GM12878 (cell line): Measurements from ENCODE around the gene XCR1. TPM values are rescaled to one million over a fixed set of nuclear protein-coding genes. Genes with fewer than 3 reads are reported as not detected.
A peak's percentile ranks its signal among the peaks of the same experiment; 100 is the strongest.

Experiments used
- ATF7 ChIP-seq: fragments of 450-650 bp; IDR thresholded peaks from 2 replicates; pipeline ENCODE4 v1.6.1; 2016; ENCODE audit warnings: low read depth, mild to moderate bottlenecking
- BCL11A ChIP-seq: IDR thresholded peaks from 2 replicates; pipeline ENCODE4 v1.6.1; 2011; ENCODE audit warnings: low read depth, low read length
- CHD2 ChIP-seq: IDR thresholded peaks from 2 replicates; pipeline ENCODE4 v1.6.1; 2011; ENCODE audit warnings: low read depth, low read length, improper control_type of control experiment, borderline replicate concordance
- CREB1 ChIP-seq: IDR thresholded peaks from 2 replicates; pipeline ENCODE4 v1.6.1; 2012; ENCODE audit warnings: low read depth, mild to moderate bottlenecking, inconsistent platforms
- EED ChIP-seq: sonication (generic); IDR thresholded peaks from 2 replicates; pipeline ENCODE4 v1.6.1; 2016; ENCODE audit warnings: antibody characterized with exemption, low read depth
- EGR1 ChIP-seq, 2 experiments: IDR thresholded peaks; 1 replicate in 1 of 2; 2 replicates in 1 of 2; pipeline ENCODE4 v1.6.1; 2011 to 2012; ENCODE audit warnings: low read depth in 2 of 2, low read length in 2 of 2, borderline replicate concordance in 1 of 2, mild to moderate bottlenecking in 1 of 2, moderate library complexity in 1 of 2
- FOXK2 ChIP-seq: fragments of 450-650 bp; IDR thresholded peaks from 2 replicates; pipeline ENCODE4 v1.6.1; 2017; ENCODE audit warnings: mild to moderate bottlenecking, moderate library complexity
- GATAD2B ChIP-seq: fragments of 450-650 bp; conservative IDR thresholded peaks from 2 replicates; pipeline ENCODE4 v1.6.1; 2017; ENCODE audit warnings: low read depth, mild to moderate bottlenecking, moderate library complexity
- HCFC1 ChIP-seq: fragments of 150-350 bp; IDR thresholded peaks from 2 replicates; pipeline ENCODE4 v1.6.1; 2014; ENCODE audit warnings: low read length
- HDAC2 ChIP-seq: fragments of 200-600 bp; sonication (generic); IDR thresholded peaks from 2 replicates; pipeline ENCODE4 v1.6.1; 2017
- IKZF2 ChIP-seq, 2 experiments: fragments of 450-650 bp; IDR thresholded peaks; 2 replicates each; pipeline ENCODE4 v1.6.1; 2017; ENCODE audit warnings: mild to moderate bottlenecking in 2 of 2, moderate library complexity in 2 of 2
- MXI1 ChIP-seq: fragments of 150-350 bp; IDR thresholded peaks from 2 replicates; pipeline ENCODE4 v1.6.1; 2011; ENCODE audit warnings: low read depth, mild to moderate bottlenecking, inconsistent platforms, low read length, improper control_type of control experiment
- NFIC ChIP-seq: IDR thresholded peaks from 2 replicates; pipeline ENCODE4 v1.6.1; 2012; ENCODE audit warnings: low read depth, mild to moderate bottlenecking, inconsistent platforms, low read length, moderate library complexity
- NR2C1 ChIP-seq: fragments of 450-650 bp; IDR thresholded peaks from 2 replicates; pipeline ENCODE4 v1.6.1; 2017; ENCODE audit warnings: antibody characterized with exemption, mild to moderate bottlenecking, moderate library complexity
- NRF1 ChIP-seq: conservative IDR thresholded peaks from 2 replicates; pipeline ENCODE4 v1.6.1; 2011; ENCODE audit warnings: mild to moderate bottlenecking, low read depth, low read length, improper control_type of control experiment
- POLR2A ChIP-seq: IDR thresholded peaks from 2 replicates; pipeline ENCODE4 v1.6.1; 2011; ENCODE audit warnings: low read depth, mild to moderate bottlenecking, low read length
- RELA ChIP-seq: fragments of 450-650 bp; IDR thresholded peaks from 2 replicates; pipeline ENCODE4 v1.8.0; 2014; ENCODE audit warnings: borderline replicate concordance; ENCODE audit not compliant: partially characterized antibody
- SPI1 ChIP-seq: IDR thresholded peaks from 2 replicates; pipeline ENCODE4 v1.6.1; 2011; ENCODE audit warnings: low read depth, mild to moderate bottlenecking, low read length, moderate library complexity, borderline replicate concordance; ENCODE audit not compliant: insufficient read depth
- TBL1XR1 ChIP-seq: IDR thresholded peaks from 2 replicates; pipeline ENCODE4 v1.6.1; 2012; ENCODE audit warnings: low read depth, low read length, improper control_type of control experiment
- polyA plus RNA-seq, 11 experiments: library from polyadenylated mRNA; depleted of rRNA in 4 of 11; unstranded in 6 of 11; stranded (reverse) in 5 of 11; fragments of >200 nt; fragmentation: Nextera tagmentation in 4 of 11; fragmentation: Illumina TruSeq in 1 of 11; extraction: Ambion mirVana in 4 of 11; extraction: Trizol in 1 of 11; gene quantifications; 1 replicate in 1 of 11; 2 replicates in 10 of 11; pipeline versions ENCODE4 v1.2.1 to v1.2.3, GENCODE V29; 2011 to 2016; ENCODE audit warnings: inconsistent platforms in 2 of 11, missing spikeins in 2 of 11, low read depth in 1 of 11
- total RNA-seq, 4 experiments: library from RNA; depleted of rRNA in 3 of 4; stranded (reverse); fragments of >200 nt in 3 of 4; fragmentation: Illumina TruSeq in 1 of 4; extraction: Trizol in 1 of 4; gene quantifications; 2 replicates each; pipeline versions ENCODE4 v1.2.1 to v1.2.3, GENCODE V29; 2013 to 2021
- TF ChIP-seq, protein P1 (sequence below): fragments of 150-350 bp; IDR thresholded peaks from 2 replicates; pipeline ENCODE4 v1.6.1; 2014; ENCODE audit warnings: mild to moderate bottlenecking, low read depth, low read length
- TF ChIP-seq, protein P2 (sequence below): fragments of 450-650 bp; IDR thresholded peaks from 2 replicates; pipeline ENCODE4 v1.6.1; 2017; ENCODE audit warnings: low read depth, mild to moderate bottlenecking, moderate library complexity
- TF ChIP-seq, protein P3 (sequence below): fragments of 450-650 bp; IDR thresholded peaks from 2 replicates; pipeline ENCODE4 v1.6.1; 2016; ENCODE audit warnings: mild to moderate bottlenecking, moderate library complexity, borderline replicate concordance
- TF ChIP-seq, protein P4 (sequence below): IDR thresholded peaks from 2 replicates; pipeline ENCODE4 v1.6.1; 2012; ENCODE audit warnings: low read depth, low read length, improper control_type of control experiment

Gene XCR1
- total and polyA plus RNA-seq, 10 of the 15 experiments (the other 5 are each of a cell fraction or from before 2014, with no cell fraction given), result 0.02 to 0.29 (median 0.13) TPM; not detected in 2

DNA sequence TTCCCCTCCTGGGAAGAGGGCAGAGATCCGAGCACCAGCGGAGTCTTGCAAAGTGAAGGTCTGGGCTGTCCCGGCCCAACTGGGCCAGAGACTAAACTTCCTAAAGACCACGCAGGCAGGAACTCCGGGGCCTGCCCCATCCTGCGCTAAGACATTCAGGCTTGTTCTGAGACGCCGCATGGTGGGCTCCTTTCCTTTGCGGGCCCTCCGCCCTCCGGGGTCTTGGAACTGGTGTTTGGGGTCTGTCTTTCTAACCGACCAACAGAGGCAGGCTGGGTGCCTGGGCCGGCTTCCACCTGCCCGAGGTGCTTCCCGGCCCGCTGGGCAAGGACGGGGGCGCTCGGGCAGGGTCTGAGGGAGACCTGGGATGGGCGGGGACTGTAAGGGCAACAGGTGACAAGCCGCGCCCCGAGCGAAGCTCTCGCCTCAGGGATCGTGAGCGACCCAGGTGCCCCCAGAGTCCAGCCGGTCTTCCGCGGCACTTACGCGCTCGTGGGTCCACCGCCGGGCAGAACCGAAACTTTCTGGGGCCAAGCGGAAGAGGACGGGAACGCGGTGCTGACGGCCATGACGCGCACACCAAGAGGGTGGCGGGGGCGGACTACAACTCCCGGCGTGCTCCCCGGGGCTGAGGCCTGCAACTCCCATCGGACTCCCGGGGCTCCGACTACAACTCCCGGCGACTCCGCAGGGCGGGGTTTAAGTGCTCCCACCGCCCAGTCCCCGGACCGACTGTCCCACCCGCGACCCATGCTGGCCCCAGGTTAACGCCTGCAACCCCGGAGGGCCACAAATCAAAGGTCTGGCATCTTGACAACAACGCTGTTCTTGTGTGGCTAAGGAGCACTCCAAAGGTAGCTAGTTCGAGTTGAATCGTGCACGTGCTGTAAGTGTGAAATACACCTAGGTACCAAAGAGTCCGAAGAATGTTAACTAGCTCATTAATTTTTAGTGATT, 31.8 kb downstream of the XCR1 start, which contains the start of gene FYCO1 (continued):
- TF ChIP-seq GATAD2B (peak; percentile 87; the same call in 1 of the 2 replicates), EED (no peak), HCFC1 (peak; percentile 96), CHD2 (no peak), CREB1 (peak; percentile 90), SPI1 (peak; percentile 61; the same call in 1 of the 2 replicates), BCL11A (no peak), MXI1 (peak; percentile 33; the same call in 1 of the 2 replicates), ATF7 (peak; percentile 40; the same call in 1 of the 2 replicates), TBL1XR1 (peak; percentile 63; the same call in 1 of the 2 replicates), POLR2A (peak; percentile 88), NR2C1 (peak; percentile 71), RELA (peak; percentile 56), FOXK2 (peak; percentile 8; the same call in 1 of the 2 replicates), NFIC (no peak), EGR1 (IDR thresholded peaks at IDR 0.05; ENCODE audit: borderline replicate concordance in 1 of 2, low read depth in 2 of 2, low read length in 2 of 2) (peak in 1 of 2 experiments; percentile 84; a peak in 2 of 3 replicates), HDAC2 (no peak), IKZF2 (IDR thresholded peaks at IDR 0.05) (peak; percentile 41 to 58; a peak in 3 of 4 replicates), NRF1 (no peak)
- TF ChIP-seq, protein P1, sequence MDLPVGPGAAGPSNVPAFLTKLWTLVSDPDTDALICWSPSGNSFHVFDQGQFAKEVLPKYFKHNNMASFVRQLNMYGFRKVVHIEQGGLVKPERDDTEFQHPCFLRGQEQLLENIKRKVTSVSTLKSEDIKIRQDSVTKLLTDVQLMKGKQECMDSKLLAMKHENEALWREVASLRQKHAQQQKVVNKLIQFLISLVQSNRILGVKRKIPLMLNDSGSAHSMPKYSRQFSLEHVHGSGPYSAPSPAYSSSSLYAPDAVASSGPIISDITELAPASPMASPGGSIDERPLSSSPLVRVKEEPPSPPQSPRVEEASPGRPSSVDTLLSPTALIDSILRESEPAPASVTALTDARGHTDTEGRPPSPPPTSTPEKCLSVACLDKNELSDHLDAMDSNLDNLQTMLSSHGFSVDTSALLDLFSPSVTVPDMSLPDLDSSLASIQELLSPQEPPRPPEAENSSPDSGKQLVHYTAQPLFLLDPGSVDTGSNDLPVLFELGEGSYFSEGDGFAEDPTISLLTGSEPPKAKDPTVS, result no peak
- TF ChIP-seq, protein P2, sequence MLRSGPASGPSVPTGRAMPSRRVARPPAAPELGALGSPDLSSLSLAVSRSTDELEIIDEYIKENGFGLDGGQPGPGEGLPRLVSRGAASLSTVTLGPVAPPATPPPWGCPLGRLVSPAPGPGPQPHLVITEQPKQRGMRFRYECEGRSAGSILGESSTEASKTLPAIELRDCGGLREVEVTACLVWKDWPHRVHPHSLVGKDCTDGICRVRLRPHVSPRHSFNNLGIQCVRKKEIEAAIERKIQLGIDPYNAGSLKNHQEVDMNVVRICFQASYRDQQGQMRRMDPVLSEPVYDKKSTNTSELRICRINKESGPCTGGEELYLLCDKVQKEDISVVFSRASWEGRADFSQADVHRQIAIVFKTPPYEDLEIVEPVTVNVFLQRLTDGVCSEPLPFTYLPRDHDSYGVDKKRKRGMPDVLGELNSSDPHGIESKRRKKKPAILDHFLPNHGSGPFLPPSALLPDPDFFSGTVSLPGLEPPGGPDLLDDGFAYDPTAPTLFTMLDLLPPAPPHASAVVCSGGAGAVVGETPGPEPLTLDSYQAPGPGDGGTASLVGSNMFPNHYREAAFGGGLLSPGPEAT, result peak; percentile 35; the same call in 1 of the 2 replicates
- TF ChIP-seq, protein P3, sequence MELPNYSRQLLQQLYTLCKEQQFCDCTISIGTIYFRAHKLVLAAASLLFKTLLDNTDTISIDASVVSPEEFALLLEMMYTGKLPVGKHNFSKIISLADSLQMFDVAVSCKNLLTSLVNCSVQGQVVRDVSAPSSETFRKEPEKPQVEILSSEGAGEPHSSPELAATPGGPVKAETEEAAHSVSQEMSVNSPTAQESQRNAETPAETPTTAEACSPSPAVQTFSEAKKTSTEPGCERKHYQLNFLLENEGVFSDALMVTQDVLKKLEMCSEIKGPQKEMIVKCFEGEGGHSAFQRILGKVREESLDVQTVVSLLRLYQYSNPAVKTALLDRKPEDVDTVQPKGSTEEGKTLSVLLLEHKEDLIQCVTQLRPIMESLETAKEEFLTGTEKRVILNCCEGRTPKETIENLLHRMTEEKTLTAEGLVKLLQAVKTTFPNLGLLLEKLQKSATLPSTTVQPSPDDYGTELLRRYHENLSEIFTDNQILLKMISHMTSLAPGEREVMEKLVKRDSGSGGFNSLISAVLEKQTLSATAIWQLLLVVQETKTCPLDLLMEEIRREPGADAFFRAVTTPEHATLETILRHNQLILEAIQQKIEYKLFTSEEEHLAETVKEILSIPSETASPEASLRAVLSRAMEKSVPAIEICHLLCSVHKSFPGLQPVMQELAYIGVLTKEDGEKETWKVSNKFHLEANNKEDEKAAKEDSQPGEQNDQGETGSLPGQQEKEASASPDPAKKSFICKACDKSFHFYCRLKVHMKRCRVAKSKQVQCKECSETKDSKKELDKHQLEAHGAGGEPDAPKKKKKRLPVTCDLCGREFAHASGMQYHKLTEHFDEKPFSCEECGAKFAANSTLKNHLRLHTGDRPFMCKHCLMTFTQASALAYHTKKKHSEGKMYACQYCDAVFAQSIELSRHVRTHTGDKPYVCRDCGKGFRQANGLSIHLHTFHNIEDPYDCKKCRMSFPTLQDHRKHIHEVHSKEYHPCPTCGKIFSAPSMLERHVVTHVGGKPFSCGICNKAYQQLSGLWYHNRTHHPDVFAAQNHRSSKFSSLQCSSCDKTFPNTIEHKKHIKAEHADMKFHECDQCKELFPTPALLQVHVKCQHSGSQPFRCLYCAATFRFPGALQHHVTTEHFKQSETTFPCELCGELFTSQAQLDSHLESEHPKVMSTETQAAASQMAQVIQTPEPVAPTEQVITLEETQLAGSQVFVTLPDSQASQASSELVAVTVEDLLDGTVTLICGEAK, result peak; percentile 57; the same call in 1 of the 2 replicates
- TF ChIP-seq, protein P4, sequence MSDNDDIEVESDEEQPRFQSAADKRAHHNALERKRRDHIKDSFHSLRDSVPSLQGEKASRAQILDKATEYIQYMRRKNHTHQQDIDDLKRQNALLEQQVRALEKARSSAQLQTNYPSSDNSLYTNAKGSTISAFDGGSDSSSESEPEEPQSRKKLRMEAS, result 0 out of 2 replicates have a peak, but pooled peaks have one; percentile 9
